G401.6 (cell line): ENCODE data around the gene TESK1.

Experiments
- FAIRE-seq: peaks from 2 replicates; lab custom pipeline; 2012; peaks lifted over from hg19 to GRCh38; lab: Jason Lieb, UNC

Gene TESK1

GRCh38 chr9:35649431-35650340, 44.6 kb downstream of the TESK1 start:
- FAIRE-seq = no peak

- FAIRE-seq = no peak
These were observed 45.5 kb downstream of the TESK1 start, which contains the start of gene SIT1 for GRCh38 chr9:35650341-35651158. Gene SIT1 (minus strand): TSS chr9:35650931. CDS start chr9:35650853, 78 bp downstream.

- FAIRE-seq = no peak
These were observed 47.1 kb downstream of the TESK1 start for GRCh38 chr9:35651956-35652828.

- FAIRE-seq = no peak
These were observed 47.8 kb downstream of the TESK1 start for GRCh38 chr9:35652829-35653209.

- no peak for FAIRE-seq
These were observed 48.5 kb downstream of the TESK1 start for GRCh38 chr9:35653611-35654010.

- no peak for FAIRE-seq
These were observed 51.3 kb downstream of the TESK1 start for GRCh38 chr9:35656348-35656747.

GRCh38 chr9:35656831-35657545, 51.9 kb downstream of the TESK1 start:
- FAIRE-seq = no peak

GRCh38 chr9:35657546-35658136, 52.6 kb downstream of the TESK1 start, which contains the start of gene RMRP:
Gene RMRP (minus strand): TSS chr9:35658019.
- FAIRE-seq = peak; percentile 79

GRCh38 chr9:35658137-35658967, 53.3 kb downstream of the TESK1 start, which contains the start of gene CCDC107:
Gene CCDC107 (plus strand): TSS chr9:35658292. CDS start chr9:35658380, 88 bp downstream.
- FAIRE-seq = no peak

- FAIRE-seq = no peak
These were observed 53.8 kb downstream of the TESK1 start for GRCh38 chr9:35658968-35659220.

GRCh38 chr9:35659340-35659739, 54.3 kb downstream of the TESK1 start:
- FAIRE-seq = no peak
